Mesenchymal stem cell (in vitro differentiated cells and primary cell): ENCODE measurements around the gene TNPO1. TPM values are rescaled to one million over a fixed set of nuclear protein-coding genes. Genes with fewer than 3 reads are reported as not detected.

Experiments
- DNase-seq: peaks from one replicate; pipeline ENCODE4 v3.0.0-alpha.2; 2013
- H2AFZ ChIP-seq: one replicate; pipeline ENCODE4 v1.6.1; 2013; ENCODE audit warnings: low read depth, mild to moderate bottlenecking, control low read depth, inconsistent platforms, low read length, moderate library complexity
- H2AK5ac ChIP-seq: 2 replicates; pipeline ENCODE4 v1.6.1; 2013; ENCODE audit warnings: low read length, moderate library complexity, mild to moderate bottlenecking, inconsistent platforms; ENCODE audit not compliant: severe bottlenecking
- H2BK120ac ChIP-seq: one replicate; pipeline ENCODE4 v1.6.1; 2013; ENCODE audit warnings: low read depth, mild to moderate bottlenecking, inconsistent platforms, low read length, moderate library complexity
- H2BK12ac ChIP-seq, 2 experiments: one replicate each; pipeline ENCODE4 v1.6.1; 2013; ENCODE audit warnings: inconsistent platforms in 2 of 2, low read length in 2 of 2, mild to moderate bottlenecking in 2 of 2, moderate library complexity in 2 of 2, control low read depth in 1 of 2
- H2BK15ac ChIP-seq: one replicate; pipeline ENCODE4 v1.6.1; 2013; ENCODE audit warnings: mild to moderate bottlenecking, low read depth, inconsistent platforms; ENCODE audit not compliant: poor library complexity, severe bottlenecking
- H2BK5ac ChIP-seq: 2 replicates; pipeline ENCODE4 v1.6.1; 2013; ENCODE audit warnings: low read depth, mild to moderate bottlenecking, low read length, control low read depth, inconsistent platforms; ENCODE audit not compliant: poor library complexity, severe bottlenecking
- H3K14ac ChIP-seq, 2 experiments: one replicate each; pipeline ENCODE4 v1.6.1; 2013; ENCODE audit warnings: inconsistent platforms in 2 of 2, low read length in 2 of 2, control low read depth in 1 of 2, mild to moderate bottlenecking in 1 of 2, moderate library complexity in 1 of 2
- H3K18ac ChIP-seq, 2 experiments: one replicate each; pipeline ENCODE4 v1.6.1; 2013; ENCODE audit warnings: inconsistent platforms in 2 of 2, low read length in 2 of 2, control low read depth in 1 of 2, low read depth in 1 of 2, mild to moderate bottlenecking in 1 of 2
- H3K23ac ChIP-seq, 2 experiments: one replicate each; pipeline ENCODE4 v1.6.1; 2013; ENCODE audit warnings: inconsistent platforms in 2 of 2, low read length in 2 of 2, mild to moderate bottlenecking in 2 of 2, moderate library complexity in 2 of 2, control low read depth in 1 of 2
- H3K27ac ChIP-seq: 2 replicates; pipeline ENCODE4 v1.5.1; 2013; ENCODE audit warnings: mild to moderate bottlenecking, moderate library complexity, low read length, control low read depth, inconsistent platforms; ENCODE audit not compliant: poor library complexity, severe bottlenecking
- H3K27me3 ChIP-seq, 2 experiments: 2 replicates each; pipeline versions ENCODE4 v1.6.1 to v1.7.0; 2013; ENCODE audit warnings: low read length in 2 of 2, mild to moderate bottlenecking in 2 of 2, moderate library complexity in 2 of 2, control low read depth in 1 of 2, inconsistent platforms in 1 of 2; ENCODE audit not compliant: control insufficient read depth in 1 of 2, insufficient read depth in 1 of 2
- H3K36me3 ChIP-seq, 2 experiments: 2 replicates each; pipeline versions ENCODE4 v1.6.1 to v1.7.0; 2013; ENCODE audit warnings: low read length in 2 of 2, control low read depth in 1 of 2, inconsistent platforms in 1 of 2, low read depth in 1 of 2, mild to moderate bottlenecking in 1 of 2; ENCODE audit not compliant: insufficient read depth in 2 of 2, control insufficient read depth in 1 of 2
- H3K4ac ChIP-seq, 2 experiments: one replicate each; pipeline ENCODE4 v1.6.1; 2013; ENCODE audit warnings: inconsistent platforms in 2 of 2, low read length in 2 of 2, mild to moderate bottlenecking in 2 of 2, moderate library complexity in 2 of 2, control low read depth in 1 of 2, low read depth in 1 of 2
- H3K4me1 ChIP-seq: 2 replicates; pipeline ENCODE4 v1.6.1; 2013; ENCODE audit warnings: low read depth, low read length, control low read depth; ENCODE audit not compliant: control insufficient read depth, insufficient read depth
- H3K4me2 ChIP-seq: 2 replicates; pipeline ENCODE4 v1.6.1; 2013; ENCODE audit warnings: low read length, mild to moderate bottlenecking, inconsistent platforms; ENCODE audit not compliant: poor library complexity, severe bottlenecking
- H3K4me3 ChIP-seq, 2 experiments: 2 replicates each; pipeline versions ENCODE4 v1.5.1 to v1.7.0; 2013; ENCODE audit warnings: low read length in 2 of 2, mild to moderate bottlenecking in 2 of 2, control low read depth in 1 of 2, low read depth in 1 of 2; ENCODE audit not compliant: insufficient read depth in 1 of 2
- H3K79me1 ChIP-seq: replicated peaks from 2 replicates; pipeline ENCODE4 v1.6.1; 2013; ENCODE audit warnings: mild to moderate bottlenecking, control low read depth, low read length, inconsistent platforms; ENCODE audit not compliant: poor library complexity, severe bottlenecking
- H3K9ac ChIP-seq: 2 replicates; pipeline ENCODE4 v1.7.0; 2013; ENCODE audit warnings: mild to moderate bottlenecking, low read length, moderate library complexity
- H3K9me3 ChIP-seq: 2 replicates; pipeline ENCODE4 v1.7.0; 2013; ENCODE audit warnings: mild to moderate bottlenecking, low read length; ENCODE audit not compliant: control insufficient read depth
- H4K8ac ChIP-seq: one replicate; pipeline ENCODE4 v1.6.1; 2013; ENCODE audit warnings: inconsistent platforms, mild to moderate bottlenecking, low read length, moderate library complexity
- H4K91ac ChIP-seq: one replicate; pipeline ENCODE4 v1.6.1; 2013; ENCODE audit warnings: mild to moderate bottlenecking, low read length, inconsistent platforms
- WGBS: methylation state at CpG from one replicate; pipeline ENCODE4 v1.1.7; 2013; ENCODE audit warnings: mixed read lengths; 5-methylcytosine and 5-hydroxymethylcytosine counted together
- polyA plus RNA-seq, 2 experiments: library from polyadenylated mRNA; stranded (reverse); fragments of 200-250 nt; gene quantifications; one replicate each; pipeline ENCODE4 v1.2.3, GENCODE V29; 2013

Gene TNPO1
- polyA plus RNA-seq (2013, experiment 1 of 2), result 88.3 TPM
- polyA plus RNA-seq (2013, experiment 2 of 2), result 88.8 TPM

DNA sequence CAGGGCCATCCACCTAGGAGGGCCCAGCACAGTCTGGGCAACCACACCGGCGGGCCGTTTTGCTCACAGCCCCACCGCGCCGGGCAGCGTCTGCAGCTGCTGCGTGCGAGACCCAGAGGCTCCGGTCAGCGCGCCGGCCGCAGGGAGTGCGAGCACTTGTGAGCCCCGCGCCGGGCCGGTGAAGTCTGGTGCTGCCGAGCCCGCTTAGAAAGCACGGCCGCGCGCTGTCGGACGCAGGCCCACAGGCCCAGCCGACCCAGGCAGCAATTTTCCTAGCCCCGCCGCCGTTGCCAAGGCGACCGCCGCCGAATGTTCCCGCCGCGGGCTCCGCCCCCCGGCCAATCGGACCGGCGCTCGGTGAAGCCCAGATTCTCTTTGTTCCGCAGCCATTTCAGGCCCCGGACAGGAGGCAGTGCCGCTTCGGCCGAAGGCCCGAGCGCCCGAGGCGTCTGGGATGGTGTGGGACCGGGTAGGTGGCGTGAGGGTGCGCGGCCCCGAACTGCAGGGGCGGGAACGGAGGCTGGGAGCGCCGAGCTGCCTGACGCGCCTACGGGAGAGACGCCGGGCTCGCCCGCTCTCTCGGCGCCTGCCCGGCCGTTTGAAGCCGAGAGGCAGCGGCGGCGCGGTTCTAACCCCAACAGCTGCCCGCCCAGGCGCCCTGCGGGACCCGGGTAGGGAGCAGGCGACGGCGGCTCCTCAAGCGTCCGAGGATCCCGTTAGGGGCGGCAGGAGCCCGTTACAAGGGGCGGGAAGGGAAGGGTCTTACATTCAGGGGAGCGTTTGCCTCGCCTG lies at the start of gene TNPO1:
TSS of gene TNPO1 (plus strand) at position 378 of the 792 bp plus-strand sequence. CDS start at position 455, 77 bp downstream.
- Histone ChIP-seq H2BK120ac (peak within 1 kb of the TSS; percentile 96), H3K18ac (peak within 1 kb of the TSS; percentile 97 to 99), H2BK15ac (peak within 1 kb of the TSS; percentile 80), H3K27me3 (no peaks in the 10 kb centered on the region), H3K4me3 (peak within 1 kb of the TSS; percentile 91 to 97), H3K23ac (peak within 1 kb of the TSS; percentile 67 to 98), H3K36me3 (peaks cover 0 to 6% of the 10 kb centered on the region in 2 experiments), H3K4me1 (no peaks in the 10 kb centered on the region), H3K79me1 (no peaks in the 10 kb centered on the region), H2BK12ac (peak within 1 kb of the TSS in 1 of 2 experiments; percentile 91), H3K9ac (peak within 1 kb of the TSS; percentile 97), H2AFZ (peak within 1 kb of the TSS; percentile 98), H4K8ac (peak within 1 kb of the TSS; percentile 100), H3K9me3 (no peaks in the 10 kb centered on the region), H3K4me2 (peak within 1 kb of the TSS; percentile 64), H2BK5ac (peak within 1 kb of the TSS; percentile 39), H3K14ac (peak within 1 kb of the TSS; percentile 95 to 100), H3K4ac (peak within 1 kb of the TSS; percentile 99 to 100), H3K27ac (peak within 1 kb of the TSS; percentile 93), H2AK5ac (no peak within 1 kb of the TSS), H4K91ac (peak within 1 kb of the TSS; percentile 92)
- under 1% methylated on average over 78 of the region's 93 CpGs for WGBS
- DNase-seq, result peak; percentile 94

DNA sequence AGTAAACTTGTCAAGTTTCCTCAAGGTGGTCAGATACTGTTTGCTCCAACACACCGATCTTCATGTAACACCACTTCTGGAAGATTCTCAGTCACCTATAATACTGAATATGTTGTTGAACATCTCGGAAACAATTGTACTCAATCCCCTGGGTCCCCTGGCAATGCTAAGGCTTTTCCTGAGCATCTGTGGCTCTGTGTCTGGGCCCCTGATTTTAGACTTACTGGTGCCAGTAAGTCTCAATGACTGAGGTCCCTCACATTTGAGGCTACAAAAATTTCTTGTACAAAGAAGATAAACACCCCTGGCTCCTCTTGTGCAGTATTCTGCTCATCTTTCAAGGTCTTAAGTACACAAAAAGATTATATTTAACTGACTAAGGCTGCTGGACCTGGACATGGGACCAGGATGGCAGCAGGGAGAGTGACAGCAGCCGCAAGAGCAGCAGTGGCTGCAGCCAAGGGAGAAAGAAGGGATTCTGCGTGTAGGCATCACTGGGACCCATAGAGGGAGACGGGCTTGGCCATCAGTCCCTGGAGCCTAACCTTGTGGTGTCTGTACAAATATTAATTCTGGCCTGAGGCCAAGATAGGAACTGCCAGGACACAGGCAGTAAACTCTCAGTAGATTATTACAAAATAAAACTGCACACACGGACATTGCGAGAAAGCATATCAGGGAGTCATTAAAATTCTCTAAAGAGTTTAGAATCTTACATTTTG lies 49.0 kb upstream of the TNPO1 start:
- Histone ChIP-seq H4K8ac (no peak overlapping the region), H3K18ac (no peak overlapping the region), H3K4me2 (no peak overlapping the region), H3K9ac (no peak overlapping the region), H3K36me3 (no peaks in the 10 kb centered on the region), H3K23ac (no peak overlapping the region), H3K4ac (no peak overlapping the region), H2BK15ac (no peak overlapping the region), H2BK5ac (no peak overlapping the region), H2BK120ac (no peak overlapping the region), H2AK5ac (no peak overlapping the region), H2AFZ (no peak overlapping the region), H2BK12ac (no peak overlapping the region), H3K27ac (no peak overlapping the region), H3K4me3 (no peak overlapping the region), H3K4me1 (peaks cover 5% of the 10 kb centered on the region), H3K9me3 (peaks cover 3% of the 10 kb centered on the region), H4K91ac (no peak overlapping the region), H3K27me3 (no peaks in the 10 kb centered on the region), H3K14ac (no peak overlapping the region), H3K79me1 (no peaks in the 10 kb centered on the region)
- DNase-seq, result peak; percentile 6
- 72% methylated on average over 5 of the region's 7 CpGs for WGBS

DNA sequence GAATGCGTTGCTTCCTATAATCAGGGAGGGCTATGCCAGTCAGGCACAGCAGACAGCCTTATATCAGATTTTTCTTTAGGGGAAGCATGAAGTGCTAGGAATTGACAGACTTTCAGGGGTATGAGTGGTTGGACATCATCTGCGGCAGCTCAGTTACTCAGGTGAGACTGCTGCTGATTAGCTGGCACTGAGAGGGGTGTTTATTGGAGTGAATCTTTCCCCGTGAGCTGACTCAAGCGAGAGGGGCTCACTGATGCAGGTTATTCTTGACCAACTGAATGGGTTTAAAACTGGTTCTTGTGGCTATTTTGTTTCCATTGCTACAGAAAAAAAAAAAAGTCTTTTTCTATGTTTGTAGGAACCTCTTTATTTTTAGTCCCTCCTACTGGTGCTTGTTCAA lies 46.2 kb upstream of the TNPO1 start:
- 99% methylated on average over 4 of the region's 4 CpGs for WGBS
- H2AFZ ChIP-seq, result no peak overlapping the region
- H3K4me1 ChIP-seq, result peaks cover 5% of the 10 kb centered on the region
- no peak overlapping the region for H3K18ac ChIP-seq
- H4K91ac ChIP-seq, result no peak overlapping the region
- no peak for DNase-seq
- no peak overlapping the region for H3K14ac ChIP-seq
- no peak overlapping the region for H2AK5ac ChIP-seq
- H3K4ac ChIP-seq, result no peak overlapping the region
- H2BK15ac ChIP-seq, result no peak overlapping the region
- no peak overlapping the region for H3K4me2 ChIP-seq
- H2BK5ac ChIP-seq, result no peak overlapping the region
- H3K36me3 ChIP-seq, result no peaks in the 10 kb centered on the region
- H2BK12ac ChIP-seq, result no peak overlapping the region
- H3K27me3 ChIP-seq, result no peaks in the 10 kb centered on the region
- peaks cover 3% of the 10 kb centered on the region for H3K9me3 ChIP-seq
- H3K23ac ChIP-seq, result no peak overlapping the region
- H2BK120ac ChIP-seq, result no peak overlapping the region
- no peak overlapping the region for H3K27ac ChIP-seq
- no peak overlapping the region for H4K8ac ChIP-seq
- H3K4me3 ChIP-seq, result no peak overlapping the region
- H3K9ac ChIP-seq, result no peak overlapping the region
- H3K79me1 ChIP-seq, result no peaks in the 10 kb centered on the region

DNA sequence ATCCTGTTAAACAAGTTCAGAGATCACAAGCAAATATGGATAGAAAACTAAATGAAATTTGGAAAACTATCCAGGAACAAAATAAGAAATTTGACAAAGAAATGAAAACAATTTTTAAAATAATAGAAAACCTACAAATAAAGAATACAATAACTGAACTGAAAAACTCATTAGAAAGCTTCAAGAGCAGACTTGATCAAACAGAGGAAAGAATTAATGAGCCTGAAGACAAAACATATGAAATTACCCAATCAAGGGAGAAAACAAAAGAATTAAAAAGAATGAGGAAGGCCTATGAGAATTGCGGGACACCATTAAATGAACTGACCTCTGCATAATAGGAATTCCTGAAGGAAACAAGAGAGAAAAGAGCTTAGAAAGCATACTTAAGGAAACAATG lies 39.8 kb upstream of the TNPO1 start:
- Histone ChIP-seq H3K27me3 (no peaks in the 10 kb centered on the region), H3K14ac (no peak overlapping the region), H3K36me3 (no peaks in the 10 kb centered on the region), H3K4me3 (no peak overlapping the region), H3K4ac (no peak overlapping the region), H3K9ac (no peak overlapping the region), H3K27ac (no peak overlapping the region), H3K9me3 (peaks cover 45% of the 10 kb centered on the region), H2AFZ (no peak overlapping the region), H3K4me1 (no peaks in the 10 kb centered on the region), H3K18ac (no peak overlapping the region), H3K4me2 (no peak overlapping the region), H4K91ac (no peak overlapping the region), H3K79me1 (no peaks in the 10 kb centered on the region), H2AK5ac (no peak overlapping the region), H2BK5ac (no peak overlapping the region), H4K8ac (no peak overlapping the region), H2BK15ac (no peak overlapping the region), H3K23ac (no peak overlapping the region), H2BK12ac (no peak overlapping the region), H2BK120ac (no peak overlapping the region)
- DNase-seq, result no peak
- WGBS, result 71% methylated on average over 1 of the region's 1 CpG
